Pulmonary artery endothelial cell (primary cell): Measurements from ENCODE around the gene FLNB. TPM values are rescaled to one million over a fixed set of nuclear protein-coding genes. Genes with fewer than 3 reads are reported as not detected.

Experiments
- DNase-seq: peaks from one replicate; pipeline ENCODE4 v3.0.0-alpha.2; 2011; ENCODE audit warnings: low read depth, low spot score
- total RNA-seq: library from RNA; depleted of rRNA; stranded (reverse); fragments of >200 nt; gene quantifications from 2 replicates; pipeline ENCODE4 v1.2.3, GENCODE V29; 2014

Gene FLNB
- total RNA-seq, 1 donor from 2014 or later = 1,024 TPM

- no peak for DNase-seq
These were observed 66.8 kb downstream of the FLNB start for GRCh38 chr3:58074997-58075396.

GRCh38 chr3:58077596-58078285 is 69.5 kb downstream of the FLNB start:
- no peak for DNase-seq

GRCh38 chr3:58078610-58079009 is 70.4 kb downstream of the FLNB start:
- no peak for DNase-seq

- DNase-seq = no peak
These were observed 71.6 kb downstream of the FLNB start for GRCh38 chr3:58079773-58080172.

- peak; percentile 95 for DNase-seq
These were observed 73.8 kb downstream of the FLNB start for GRCh38 chr3:58082047-58082446.

GRCh38 chr3:58084166-58084565 is 75.9 kb downstream of the FLNB start:
- DNase-seq = peak; percentile 95

- no peak for DNase-seq
These were observed 76.7 kb downstream of the FLNB start for GRCh38 chr3:58084788-58085543.

GRCh38 chr3:58085616-58086015 is 77.4 kb downstream of the FLNB start:
- DNase-seq = no peak

- DNase-seq = no peak
These were observed 80.3 kb downstream of the FLNB start for GRCh38 chr3:58088501-58088900.

- no peak for DNase-seq
These were observed 82.1 kb downstream of the FLNB start for GRCh38 chr3:58090351-58090750.

GRCh38 chr3:58092521-58092920 is 84.3 kb downstream of the FLNB start:
- no peak for DNase-seq

- no peak for DNase-seq
These were observed 85.5 kb downstream of the FLNB start for GRCh38 chr3:58093574-58094195.

GRCh38 chr3:58094657-58095056 is 86.4 kb downstream of the FLNB start:
- no peak for DNase-seq

- DNase-seq = no peak
These were observed 87.4 kb downstream of the FLNB start for GRCh38 chr3:58095603-58096138.

GRCh38 chr3:58098531-58098930 is 90.3 kb downstream of the FLNB start:
- DNase-seq = no peak

- no peak for DNase-seq
These were observed 91.6 kb downstream of the FLNB start for GRCh38 chr3:58099865-58100264.

GRCh38 chr3:58101499-58102389 is 93.5 kb downstream of the FLNB start:
- DNase-seq = no peak

- DNase-seq = no peak
These were observed 94.1 kb downstream of the FLNB start for GRCh38 chr3:58102390-58102750.

- no peak for DNase-seq
These were observed 94.8 kb downstream of the FLNB start for GRCh38 chr3:58102976-58103451.

GRCh38 chr3:58104151-58104550 is 95.9 kb downstream of the FLNB start:
- no peak for DNase-seq

GRCh38 chr3:58104712-58105111 is 96.5 kb downstream of the FLNB start:
- DNase-seq = no peak
